ENCODE data around the gene WNT3A. TPM values are rescaled to one million over a fixed set of nuclear protein-coding genes. Genes with fewer than 3 reads are reported as not detected.

The WNT3A gene
- total RNA-seq, 4 donors from 2014 or later = not detected

DNA sequence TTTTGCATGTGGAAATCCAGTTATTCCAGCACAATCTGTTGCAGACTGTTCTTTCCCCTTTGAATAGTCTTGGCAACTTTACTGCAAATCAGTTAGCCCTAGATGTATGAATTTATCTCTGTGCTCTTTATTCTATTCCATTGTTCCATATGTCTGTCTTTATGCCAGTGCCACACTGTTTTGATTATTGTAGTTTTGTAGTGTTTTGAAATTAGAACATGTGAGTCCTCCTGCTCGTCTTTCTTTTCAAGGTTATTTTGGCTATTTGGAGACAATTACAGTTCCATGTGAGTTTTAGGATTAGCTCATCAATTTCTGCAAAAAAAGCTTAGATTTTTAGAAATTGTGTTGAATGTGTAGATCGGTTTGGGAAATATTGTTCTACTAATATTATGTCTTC is 26.6 kb downstream of the WNT3A start:
- Histone ChIP-seq H3K4me3 (no peak overlapping the region), H3K4me1 (peaks cover 0 to 11% (median 10%) of the 10 kb centered on the region in 4 donors), H3K36me3 (no peaks in the 10 kb centered on the region), H3K9me3 (peaks cover 0 to 10% (median 6%) of the 10 kb centered on the region in 4 donors), H3K27me3 (peaks cover 0 to 74% (median 13%) of the 10 kb centered on the region in 4 donors), H3K27ac (replicated peaks in 1 of 4) (no peak overlapping the region)
- intact Hi-C loops (cut with DNase I) = no loop called here
- WGBS = 86% methylated on average over 2 of the region's 2 CpGs
- TF ChIP-seq EP300 (IDR thresholded peaks at IDR 0.05) (no peak), POLR2A (IDR thresholded peaks at IDR 0.05; ENCODE audit: low read depth) (no peak), POLR2AphosphoS5 (IDR thresholded peaks at IDR 0.05) (no peak)
- TF ChIP-seq, protein P1, sequence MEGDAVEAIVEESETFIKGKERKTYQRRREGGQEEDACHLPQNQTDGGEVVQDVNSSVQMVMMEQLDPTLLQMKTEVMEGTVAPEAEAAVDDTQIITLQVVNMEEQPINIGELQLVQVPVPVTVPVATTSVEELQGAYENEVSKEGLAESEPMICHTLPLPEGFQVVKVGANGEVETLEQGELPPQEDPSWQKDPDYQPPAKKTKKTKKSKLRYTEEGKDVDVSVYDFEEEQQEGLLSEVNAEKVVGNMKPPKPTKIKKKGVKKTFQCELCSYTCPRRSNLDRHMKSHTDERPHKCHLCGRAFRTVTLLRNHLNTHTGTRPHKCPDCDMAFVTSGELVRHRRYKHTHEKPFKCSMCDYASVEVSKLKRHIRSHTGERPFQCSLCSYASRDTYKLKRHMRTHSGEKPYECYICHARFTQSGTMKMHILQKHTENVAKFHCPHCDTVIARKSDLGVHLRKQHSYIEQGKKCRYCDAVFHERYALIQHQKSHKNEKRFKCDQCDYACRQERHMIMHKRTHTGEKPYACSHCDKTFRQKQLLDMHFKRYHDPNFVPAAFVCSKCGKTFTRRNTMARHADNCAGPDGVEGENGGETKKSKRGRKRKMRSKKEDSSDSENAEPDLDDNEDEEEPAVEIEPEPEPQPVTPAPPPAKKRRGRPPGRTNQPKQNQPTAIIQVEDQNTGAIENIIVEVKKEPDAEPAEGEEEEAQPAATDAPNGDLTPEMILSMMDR (IDR thresholded peaks at IDR 0.05) = no peak
- DNase-seq (ENCODE audit: extremely low spot score) = no peak

DNA sequence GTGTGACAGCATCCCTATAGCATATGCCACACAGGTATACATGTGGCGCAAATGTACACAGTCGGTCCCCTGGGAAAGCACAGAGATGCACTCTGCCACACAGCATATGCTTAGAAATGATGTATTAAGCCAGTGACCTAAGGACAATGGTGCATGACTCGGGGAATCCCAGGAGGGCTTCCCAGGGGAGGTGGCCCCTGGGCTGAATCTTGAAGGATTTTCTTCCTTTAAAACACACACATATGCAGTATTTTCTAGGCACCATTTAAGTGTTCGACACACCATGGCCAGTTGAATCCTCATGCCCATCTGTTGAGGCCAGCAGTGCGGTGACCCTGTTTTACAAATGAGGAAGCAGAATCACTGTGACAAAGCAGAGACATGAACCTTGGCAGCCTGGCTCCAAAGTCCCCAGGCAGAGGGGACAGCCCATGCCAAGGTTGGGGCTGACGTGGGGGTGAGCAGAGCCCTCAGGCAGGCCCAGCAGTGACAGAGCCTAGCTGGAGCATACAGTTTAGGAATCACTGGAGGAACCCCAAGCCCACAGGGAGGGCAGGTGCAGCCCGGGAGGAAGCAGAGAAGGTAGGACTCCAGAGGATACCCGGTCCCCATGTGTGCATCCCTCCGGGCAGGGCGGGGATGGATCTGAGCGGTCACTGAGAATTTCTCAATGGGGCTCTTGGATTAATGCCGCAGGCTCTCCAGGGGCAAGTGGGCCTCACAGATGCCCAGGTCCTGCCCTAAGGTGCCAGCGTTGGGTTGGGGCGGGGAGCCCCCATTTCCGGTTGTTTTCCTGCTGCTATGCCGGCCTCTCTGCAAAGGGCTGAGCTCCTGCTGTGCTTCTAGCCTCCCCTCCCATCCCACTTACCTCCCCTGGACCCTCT is 28.4 kb downstream of the WNT3A start:
- H3K36me3 ChIP-seq = no peaks in the 10 kb centered on the region
- H3K9me3 ChIP-seq = peaks cover 0 to 10% (median 6%) of the 10 kb centered on the region in 4 donors
- H3K27me3 ChIP-seq = peaks cover 0 to 75% (median 18%) of the 10 kb centered on the region in 4 donors
- no peak for DNase-seq (ENCODE audit: extremely low spot score)
- H3K4me1 ChIP-seq = peaks cover 0 to 11% (median 10%) of the 10 kb centered on the region in 4 donors
- H3K27ac ChIP-seq (replicated peaks in 1 of 4) = no peak overlapping the region
- intact Hi-C loops (cut with DNase I) = no loop called here
- WGBS = 87% methylated on average over 15 of the region's 16 CpGs
- TF ChIP-seq EP300 (IDR thresholded peaks at IDR 0.05) = no peak
- no peak for TF ChIP-seq POLR2AphosphoS5 (IDR thresholded peaks at IDR 0.05)
- TF ChIP-seq POLR2A (IDR thresholded peaks at IDR 0.05; ENCODE audit: low read depth) = no peak
- TF ChIP-seq, protein P1 (IDR thresholded peaks at IDR 0.05) = no peak
- H3K4me3 ChIP-seq = no peak overlapping the region

DNA sequence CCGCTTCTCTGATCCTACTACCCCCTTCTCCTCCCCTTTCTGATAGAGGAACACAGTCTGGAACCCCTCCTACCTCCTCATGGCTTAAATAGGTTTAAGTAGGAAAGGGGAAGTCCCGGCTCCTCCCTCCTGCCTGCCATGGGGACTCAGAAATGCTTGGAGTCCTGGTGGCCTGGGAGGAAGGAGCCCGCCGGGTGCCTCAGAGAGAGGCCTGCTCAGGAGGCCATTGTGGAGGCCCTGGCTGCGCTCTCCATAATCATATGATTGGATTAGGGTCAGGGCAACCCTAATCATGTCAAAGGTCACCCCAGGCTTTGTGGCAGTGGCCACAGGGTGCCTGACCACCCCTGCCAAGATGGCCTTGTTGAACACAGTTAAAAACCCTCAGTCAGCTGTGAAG is 29.0 kb downstream of the WNT3A start:
- TF ChIP-seq POLR2A (IDR thresholded peaks at IDR 0.05; ENCODE audit: low read depth) (no peak), EP300 (IDR thresholded peaks at IDR 0.05) (no peak), POLR2AphosphoS5 (IDR thresholded peaks at IDR 0.05) (no peak)
- TF ChIP-seq, protein P1 (IDR thresholded peaks at IDR 0.05) = no peak
- H3K4me3 ChIP-seq = no peak overlapping the region
- H3K9me3 ChIP-seq = peaks cover 0 to 10% (median 6%) of the 10 kb centered on the region in 4 donors
- peaks cover 0 to 71% (median 18%) of the 10 kb centered on the region in 4 donors for H3K27me3 ChIP-seq
- intact Hi-C loops (cut with DNase I) = no loop called here
- 91% methylated on average over 5 of the region's 5 CpGs for WGBS
- DNase-seq (ENCODE audit: extremely low spot score) = no peak
- no peaks in the 10 kb centered on the region for H3K36me3 ChIP-seq
- peaks cover 0 to 11% (median 10%) of the 10 kb centered on the region in 4 donors for H3K4me1 ChIP-seq
- H3K27ac ChIP-seq (replicated peaks in 1 of 4) = no peak overlapping the region

DNA sequence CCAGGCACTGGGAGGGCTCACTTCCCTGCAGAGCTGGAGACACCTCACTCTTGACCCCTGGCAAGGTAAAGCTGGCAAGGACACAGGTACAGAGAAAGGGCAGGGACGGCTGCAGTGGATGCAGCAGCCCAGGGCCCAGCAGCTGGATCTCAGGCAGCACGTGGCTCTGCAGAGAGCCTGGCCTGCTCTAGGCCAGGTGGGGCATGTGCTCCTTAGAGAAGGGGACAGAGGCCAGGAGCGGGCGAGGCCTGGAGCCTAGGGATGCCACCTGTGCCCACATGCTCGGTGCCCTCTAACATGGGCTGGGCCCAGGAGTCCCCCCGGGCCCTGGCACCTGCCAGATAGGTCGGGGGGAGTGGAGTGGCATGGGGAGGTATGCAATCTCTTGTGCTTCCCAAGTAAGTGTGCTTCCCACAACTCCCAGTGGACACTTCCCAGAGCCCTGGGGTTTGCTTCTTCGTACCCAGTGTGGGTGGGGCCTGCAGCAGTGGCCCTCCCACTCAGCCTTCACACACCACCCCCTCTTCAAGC is 30.0 kb downstream of the WNT3A start:
- Histone ChIP-seq H3K27me3 (peaks cover 0 to 70% (median 18%) of the 10 kb centered on the region in 4 donors), H3K36me3 (no peaks in the 10 kb centered on the region), H3K27ac (replicated peaks in 1 of 4) (no peak overlapping the region), H3K4me3 (no peak overlapping the region), H3K4me1 (peaks cover 0 to 11% (median 10%) of the 10 kb centered on the region in 4 donors), H3K9me3 (peaks cover 0 to 10% (median 6%) of the 10 kb centered on the region in 4 donors)
- TF ChIP-seq EP300 (IDR thresholded peaks at IDR 0.05) = no peak
- TF ChIP-seq POLR2A (IDR thresholded peaks at IDR 0.05; ENCODE audit: low read depth) = no peak
- no peak for TF ChIP-seq POLR2AphosphoS5 (IDR thresholded peaks at IDR 0.05)
- TF ChIP-seq, protein P1 (IDR thresholded peaks at IDR 0.05) = no peak
- 95% methylated on average over 7 of the region's 8 CpGs for WGBS
- DNase-seq (ENCODE audit: extremely low spot score) = no peak
- intact Hi-C loops (cut with DNase I) = no loop called here
